Astrocyte (in vitro differentiated cells and primary cell): ENCODE data around the gene PGPEP1.

Source experiments
- EZH2 ChIP-seq: IDR thresholded peaks from 2 replicates; pipeline ENCODE4 v1.6.1; 2012; ENCODE audit warnings: mild to moderate bottlenecking, low read length, inconsistent platforms; ENCODE audit not compliant: insufficient read depth
- TF ChIP-seq, protein P1 (sequence below): IDR thresholded peaks from 2 replicates; pipeline ENCODE4 v1.5.1; 2011; ENCODE audit warnings: low read depth, mild to moderate bottlenecking, inconsistent platforms, low read length, moderate library complexity; ENCODE audit not compliant: insufficient read depth

DNA sequence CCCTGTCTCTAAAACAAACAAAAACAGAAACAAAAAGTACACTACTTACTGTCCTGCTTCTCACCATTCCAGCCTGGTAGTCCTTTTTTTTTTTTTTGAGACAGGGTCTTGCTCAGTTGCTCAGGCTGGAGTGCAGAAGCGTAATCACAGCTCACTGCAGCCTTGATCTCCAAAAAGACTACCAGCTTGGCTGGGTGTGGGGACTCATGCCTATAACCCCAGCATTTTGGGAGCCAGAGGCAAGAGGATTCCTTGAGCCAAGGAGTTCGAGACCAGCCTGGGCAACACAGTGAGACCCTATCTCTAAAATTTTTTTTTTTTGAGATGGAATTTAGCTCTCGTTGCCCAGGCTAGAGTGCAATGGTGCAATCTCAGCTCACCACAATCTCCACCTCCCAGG, 40.4 kb downstream of the PGPEP1 start:
- TF ChIP-seq, protein P1, sequence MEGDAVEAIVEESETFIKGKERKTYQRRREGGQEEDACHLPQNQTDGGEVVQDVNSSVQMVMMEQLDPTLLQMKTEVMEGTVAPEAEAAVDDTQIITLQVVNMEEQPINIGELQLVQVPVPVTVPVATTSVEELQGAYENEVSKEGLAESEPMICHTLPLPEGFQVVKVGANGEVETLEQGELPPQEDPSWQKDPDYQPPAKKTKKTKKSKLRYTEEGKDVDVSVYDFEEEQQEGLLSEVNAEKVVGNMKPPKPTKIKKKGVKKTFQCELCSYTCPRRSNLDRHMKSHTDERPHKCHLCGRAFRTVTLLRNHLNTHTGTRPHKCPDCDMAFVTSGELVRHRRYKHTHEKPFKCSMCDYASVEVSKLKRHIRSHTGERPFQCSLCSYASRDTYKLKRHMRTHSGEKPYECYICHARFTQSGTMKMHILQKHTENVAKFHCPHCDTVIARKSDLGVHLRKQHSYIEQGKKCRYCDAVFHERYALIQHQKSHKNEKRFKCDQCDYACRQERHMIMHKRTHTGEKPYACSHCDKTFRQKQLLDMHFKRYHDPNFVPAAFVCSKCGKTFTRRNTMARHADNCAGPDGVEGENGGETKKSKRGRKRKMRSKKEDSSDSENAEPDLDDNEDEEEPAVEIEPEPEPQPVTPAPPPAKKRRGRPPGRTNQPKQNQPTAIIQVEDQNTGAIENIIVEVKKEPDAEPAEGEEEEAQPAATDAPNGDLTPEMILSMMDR, result no peak
- TF ChIP-seq EZH2, result no peak
